A673 (cell line): ENCODE results near the gene ATXN1L.
A peak's percentile ranks its signal among the peaks of the same experiment; 100 is the strongest.

ENCODE experiments used
- EZH2 ChIP-seq: fragments of 200-600 bp; sonication (generic); IDR thresholded peaks from 2 replicates; pipeline ENCODE4 v1.6.1; 2017; ENCODE audit warnings: borderline replicate concordance, low read depth, mild to moderate bottlenecking, mixed read lengths, antibody characterized with exemption, low read length; ENCODE audit not compliant: poor library complexity, severe bottlenecking
- TF ChIP-seq, protein P1 (sequence below): fragments of 300-800, 200-600 bp; sonication (generic); conservative IDR thresholded peaks from 2 replicates; pipeline ENCODE4 v1.5.1; 2017; ENCODE audit warnings: low read depth, mild to moderate bottlenecking, antibody characterized with exemption, low read length, moderate library complexity, mixed read lengths

DNA sequence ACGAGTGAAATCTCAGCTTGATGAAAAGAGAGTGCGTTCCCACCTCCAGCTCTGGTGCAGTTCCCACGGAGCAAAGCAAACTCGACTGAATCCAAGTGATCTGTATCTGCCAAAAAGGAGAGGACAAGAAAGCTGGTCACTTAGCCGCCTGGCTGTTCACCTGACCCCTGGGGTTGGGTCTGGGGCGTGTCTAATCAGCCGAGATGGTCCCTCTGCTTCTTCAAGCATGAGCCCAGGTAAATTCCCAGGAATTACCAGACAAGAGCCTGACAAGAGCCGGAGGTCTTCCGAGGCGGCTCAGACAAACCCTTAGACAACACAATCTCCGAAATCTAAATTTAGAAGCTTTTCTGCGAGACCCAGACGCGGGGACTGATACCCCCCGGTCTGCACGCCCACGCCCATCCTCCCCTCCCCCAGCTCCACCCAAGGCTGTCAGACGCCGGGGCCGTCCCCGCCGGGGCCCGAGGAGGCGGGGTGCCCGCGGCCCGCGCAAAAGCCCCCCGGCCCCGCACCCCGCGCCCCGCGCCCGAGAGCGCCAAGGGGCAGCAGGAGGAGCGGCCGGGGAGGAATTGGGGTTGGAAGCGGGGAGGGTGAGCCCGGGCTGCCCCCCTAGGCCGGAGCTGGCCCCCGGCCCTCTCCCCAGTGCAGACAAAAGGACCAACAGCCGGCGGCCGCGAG, 37.5 kb downstream of the ATXN1L start:
- TF ChIP-seq, protein P1, sequence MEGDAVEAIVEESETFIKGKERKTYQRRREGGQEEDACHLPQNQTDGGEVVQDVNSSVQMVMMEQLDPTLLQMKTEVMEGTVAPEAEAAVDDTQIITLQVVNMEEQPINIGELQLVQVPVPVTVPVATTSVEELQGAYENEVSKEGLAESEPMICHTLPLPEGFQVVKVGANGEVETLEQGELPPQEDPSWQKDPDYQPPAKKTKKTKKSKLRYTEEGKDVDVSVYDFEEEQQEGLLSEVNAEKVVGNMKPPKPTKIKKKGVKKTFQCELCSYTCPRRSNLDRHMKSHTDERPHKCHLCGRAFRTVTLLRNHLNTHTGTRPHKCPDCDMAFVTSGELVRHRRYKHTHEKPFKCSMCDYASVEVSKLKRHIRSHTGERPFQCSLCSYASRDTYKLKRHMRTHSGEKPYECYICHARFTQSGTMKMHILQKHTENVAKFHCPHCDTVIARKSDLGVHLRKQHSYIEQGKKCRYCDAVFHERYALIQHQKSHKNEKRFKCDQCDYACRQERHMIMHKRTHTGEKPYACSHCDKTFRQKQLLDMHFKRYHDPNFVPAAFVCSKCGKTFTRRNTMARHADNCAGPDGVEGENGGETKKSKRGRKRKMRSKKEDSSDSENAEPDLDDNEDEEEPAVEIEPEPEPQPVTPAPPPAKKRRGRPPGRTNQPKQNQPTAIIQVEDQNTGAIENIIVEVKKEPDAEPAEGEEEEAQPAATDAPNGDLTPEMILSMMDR: peak; percentile 47; the same call in 1 of the 2 replicates
- TF ChIP-seq EZH2: no peak
